GM20000 (cell line): ENCODE results near the gene LRRC4C.

Experiments
- DNase-seq: peaks from one replicate; pipeline ENCODE4 v3.0.0; 2012; ENCODE audit warnings: low spot score
- TF ChIP-seq, protein P1 (sequence below): IDR thresholded peaks from 2 replicates; pipeline ENCODE4 v1.5.1; 2012; ENCODE audit warnings: mild to moderate bottlenecking, control low read depth; ENCODE audit errors: extremely low read depth, missing control alignments

Gene LRRC4C

DNA sequence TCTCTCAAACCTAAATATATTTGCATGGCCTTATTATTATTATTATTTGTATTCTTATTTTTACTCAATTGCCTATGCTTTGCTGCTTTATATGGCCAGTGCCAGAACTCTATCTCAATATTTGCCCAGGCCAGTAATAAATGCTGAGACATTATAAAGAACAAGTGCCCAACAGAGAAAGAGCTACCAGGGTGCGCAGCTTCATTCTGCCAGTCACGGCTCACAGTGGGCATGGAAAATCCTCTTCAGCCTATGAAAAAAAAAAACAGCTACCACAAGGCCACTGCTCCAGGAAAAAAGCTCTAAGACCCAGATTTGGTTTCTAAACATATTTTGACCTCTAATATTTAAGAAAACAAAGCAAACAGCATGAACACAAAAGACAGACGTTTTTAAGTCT lies 1223.6 kb downstream of the LRRC4C start:
- TF ChIP-seq, protein P1, sequence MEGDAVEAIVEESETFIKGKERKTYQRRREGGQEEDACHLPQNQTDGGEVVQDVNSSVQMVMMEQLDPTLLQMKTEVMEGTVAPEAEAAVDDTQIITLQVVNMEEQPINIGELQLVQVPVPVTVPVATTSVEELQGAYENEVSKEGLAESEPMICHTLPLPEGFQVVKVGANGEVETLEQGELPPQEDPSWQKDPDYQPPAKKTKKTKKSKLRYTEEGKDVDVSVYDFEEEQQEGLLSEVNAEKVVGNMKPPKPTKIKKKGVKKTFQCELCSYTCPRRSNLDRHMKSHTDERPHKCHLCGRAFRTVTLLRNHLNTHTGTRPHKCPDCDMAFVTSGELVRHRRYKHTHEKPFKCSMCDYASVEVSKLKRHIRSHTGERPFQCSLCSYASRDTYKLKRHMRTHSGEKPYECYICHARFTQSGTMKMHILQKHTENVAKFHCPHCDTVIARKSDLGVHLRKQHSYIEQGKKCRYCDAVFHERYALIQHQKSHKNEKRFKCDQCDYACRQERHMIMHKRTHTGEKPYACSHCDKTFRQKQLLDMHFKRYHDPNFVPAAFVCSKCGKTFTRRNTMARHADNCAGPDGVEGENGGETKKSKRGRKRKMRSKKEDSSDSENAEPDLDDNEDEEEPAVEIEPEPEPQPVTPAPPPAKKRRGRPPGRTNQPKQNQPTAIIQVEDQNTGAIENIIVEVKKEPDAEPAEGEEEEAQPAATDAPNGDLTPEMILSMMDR: no peak

DNA sequence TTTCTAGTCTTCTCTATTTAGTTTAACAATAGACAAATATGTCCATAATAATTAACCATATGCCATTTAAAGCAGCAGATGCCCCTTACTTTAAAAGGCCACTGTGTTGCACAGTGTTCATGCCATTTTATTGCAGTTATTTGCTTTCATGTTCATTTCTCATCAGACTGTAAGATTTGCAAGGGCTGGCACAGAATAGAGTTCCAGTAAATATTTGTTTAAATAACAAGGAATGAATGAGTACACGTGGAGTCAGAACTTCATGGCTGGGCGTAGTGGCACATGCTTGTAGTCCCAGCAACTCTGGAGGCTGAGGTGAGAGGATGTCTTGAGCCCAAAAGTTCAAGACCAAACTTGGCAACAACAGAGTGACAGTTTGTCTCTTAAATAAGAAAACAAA lies 1228.6 kb downstream of the LRRC4C start:
- DNase-seq: no peak
- TF ChIP-seq, protein P1: no peak

More for the DNA sequence above, 1223.6 kb downstream of the LRRC4C start:
- no peak for DNase-seq

DNA sequence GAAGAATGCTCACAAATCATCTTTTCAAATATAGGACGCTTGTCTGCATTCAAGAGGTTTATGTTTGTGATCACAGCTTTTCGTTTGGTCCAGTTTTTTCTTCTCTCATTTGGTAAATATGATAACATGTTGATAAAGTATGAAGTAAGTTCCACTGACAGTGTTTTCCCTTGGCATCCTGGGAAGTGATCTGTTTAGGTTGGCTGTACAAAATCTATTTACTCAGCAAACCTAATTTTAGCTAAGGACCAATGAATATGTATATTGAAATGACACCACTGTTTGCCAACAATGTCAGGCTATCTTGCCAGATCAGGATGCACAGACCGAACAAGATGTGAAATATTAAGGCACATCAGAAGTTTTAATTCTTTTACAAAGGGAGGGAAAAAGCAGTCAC lies 1230.8 kb downstream of the LRRC4C start:
- DNase-seq: no peak
- TF ChIP-seq, protein P1: no peak

DNA sequence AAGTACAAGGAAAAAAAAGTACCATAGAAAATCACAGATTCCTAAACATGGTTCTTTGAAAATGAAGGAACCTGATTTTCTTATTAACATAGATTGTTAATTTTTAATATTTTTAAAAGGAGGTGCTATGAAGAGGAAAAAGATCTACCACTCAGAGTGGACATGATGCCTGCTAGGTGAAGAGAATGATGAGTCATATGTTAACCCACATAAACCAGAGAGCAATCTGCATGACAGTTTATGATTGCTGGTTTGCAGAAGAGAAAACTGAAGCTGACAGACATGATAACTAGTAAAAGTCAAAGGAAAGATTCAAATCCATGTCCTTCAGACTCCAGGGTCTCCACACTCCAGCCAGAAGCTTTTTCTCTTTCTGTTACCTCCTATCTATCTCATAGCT lies 1231.7 kb downstream of the LRRC4C start:
- TF ChIP-seq, protein P1: no peak
- no peak for DNase-seq

DNA sequence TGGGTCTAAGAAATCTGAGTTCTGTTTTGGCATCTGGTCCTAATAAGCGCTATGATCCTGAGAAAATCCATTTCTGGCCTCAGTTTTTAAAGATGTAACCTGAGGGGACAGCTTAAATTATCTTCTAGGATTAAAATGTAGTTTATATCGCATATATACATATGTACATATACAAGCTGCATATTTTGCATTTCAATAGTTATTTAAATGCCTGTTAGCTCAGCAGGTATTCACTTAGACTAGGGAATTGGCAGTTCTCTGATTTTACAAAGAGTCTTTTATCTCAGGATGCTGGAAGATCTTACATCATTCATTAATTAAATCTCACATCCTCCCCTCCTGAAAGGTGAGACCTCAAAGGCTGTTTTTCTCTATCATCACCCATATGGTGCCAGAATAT lies 1232.8 kb downstream of the LRRC4C start:
- TF ChIP-seq, protein P1: no peak
- DNase-seq: no peak

DNA sequence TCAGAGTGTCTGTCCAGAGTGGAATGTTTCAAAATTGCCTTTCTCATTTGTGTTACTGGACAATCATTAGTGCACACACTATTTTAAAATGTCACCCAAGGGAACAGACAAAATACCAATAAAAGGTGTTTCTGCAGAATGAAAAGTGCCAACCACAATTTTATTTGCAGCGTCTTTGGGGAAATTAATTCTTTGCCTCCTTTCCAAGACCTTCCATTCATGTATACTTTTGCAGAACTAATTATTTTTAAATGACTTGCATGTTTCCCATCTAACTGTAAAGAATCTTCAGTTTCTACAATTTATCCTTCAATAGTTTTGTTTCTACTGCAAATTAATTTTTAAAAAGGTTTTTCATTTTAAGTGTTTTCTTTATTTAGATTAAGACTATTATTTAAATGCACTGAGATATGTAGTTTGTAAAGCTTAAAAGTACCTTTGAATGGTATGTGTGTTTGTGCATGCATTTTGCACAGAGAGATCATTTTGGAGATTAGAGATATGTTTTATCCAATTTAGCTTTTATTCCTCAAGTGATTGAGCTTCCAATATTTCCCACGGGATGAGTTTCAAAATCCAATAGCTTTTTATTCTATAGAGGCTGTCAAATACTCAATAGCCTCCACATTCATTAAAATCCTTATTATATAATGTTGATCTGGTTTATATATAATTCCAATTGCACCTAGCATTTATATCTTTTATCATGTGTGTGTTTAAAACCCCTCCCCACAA lies 1235.7 kb downstream of the LRRC4C start:
- no peak for DNase-seq
- TF ChIP-seq, protein P1: no peak

DNA sequence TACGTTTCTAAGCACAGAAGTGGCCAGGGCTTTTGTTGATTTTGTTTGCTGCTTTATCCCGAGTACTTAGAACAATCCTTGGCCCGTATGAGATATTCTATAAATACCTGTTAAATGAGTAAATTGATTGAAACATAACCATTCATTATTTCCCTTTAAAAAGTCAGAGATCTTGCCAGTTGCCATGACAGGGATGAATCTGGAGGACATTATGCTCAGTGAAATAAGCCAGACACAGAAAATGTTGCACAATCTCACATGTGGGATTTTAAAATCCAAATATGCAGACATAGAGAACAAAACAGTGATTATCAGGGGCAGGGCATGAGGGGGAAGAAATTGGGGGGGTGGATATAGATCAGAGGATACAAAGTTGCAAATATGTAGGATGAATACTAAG lies 1240.1 kb downstream of the LRRC4C start:
- no peak for DNase-seq
- TF ChIP-seq, protein P1: no peak
